H54 (cell line): ENCODE data around the gene MDM4.
"Not testable (repeated sequence)": the region's sequence is repeated elsewhere in the genome, so short reads cannot be mapped to it uniquely, and the experiment has no call there.

Source experiments
- DNase-seq: peaks from one replicate; pipeline ENCODE4 v3.0.0; 2011; ENCODE audit warnings: low spot score, mixed read lengths; ENCODE audit not compliant: insufficient read length
- FAIRE-seq: peaks from 3 replicates; lab custom pipeline; 2011; peaks lifted over from hg19 to GRCh38; lab: Jason Lieb, UNC
- POLR2A ChIP-seq: IDR thresholded peaks from 2 replicates; pipeline ENCODE4 v1.6.1; 2011; ENCODE audit warnings: low read depth, mild to moderate bottlenecking, low read length

MDM4 gene

GRCh38 chr1:204514828-204515227 is 1.4 kb upstream of the MDM4 start:
- DNase-seq (no peak), FAIRE-seq (no peak)
- TF ChIP-seq POLR2A, result no peak

- DNase-seq, FAIRE-seq: not testable (repeated sequence)
Measured at GRCh38 chr1:204517382-204517781, 1.2 kb downstream of the MDM4 start.

- DNase-seq, result peak; percentile 35
- FAIRE-seq, result no peak
- TF ChIP-seq POLR2A, result no peak
Measured at GRCh38 chr1:204520834-204521709, 4.9 kb downstream of the MDM4 start.

- not testable (repeated sequence) for FAIRE-seq
Measured at GRCh38 chr1:204521941-204522521, 5.8 kb downstream of the MDM4 start.

GRCh38 chr1:204523605-204524215 is 7.5 kb downstream of the MDM4 start:
- no peak for DNase-seq
- FAIRE-seq, result no peak
- no peak for TF ChIP-seq POLR2A

More at GRCh38 chr1:204521941-204522521, 5.8 kb downstream of the MDM4 start:
- not testable (repeated sequence) for DNase-seq

GRCh38 chr1:204524986-204525385 is 8.8 kb downstream of the MDM4 start:
- FAIRE-seq (no peak), DNase-seq (no peak)
- TF ChIP-seq POLR2A, result no peak

GRCh38 chr1:204528241-204528640 is 12.0 kb downstream of the MDM4 start:
- no peak for TF ChIP-seq POLR2A
- DNase-seq, result no peak
- no peak for FAIRE-seq

- FAIRE-seq, result no peak
- TF ChIP-seq POLR2A, result no peak
- DNase-seq, result no peak
Measured at GRCh38 chr1:204528677-204529076, 12.5 kb downstream of the MDM4 start.

- no peak for TF ChIP-seq POLR2A
- no peak for FAIRE-seq
- no peak for DNase-seq
Measured at GRCh38 chr1:204529371-204529895, 13.2 kb downstream of the MDM4 start.

GRCh38 chr1:204530932-204531331 is 14.7 kb downstream of the MDM4 start:
- no peak for FAIRE-seq
- no peak for DNase-seq

GRCh38 chr1:204532832-204533231 is 16.6 kb downstream of the MDM4 start:
- no peak for TF ChIP-seq POLR2A
- FAIRE-seq, result no peak
- DNase-seq, result no peak

More at GRCh38 chr1:204530932-204531331, 14.7 kb downstream of the MDM4 start:
- TF ChIP-seq POLR2A, result no peak

GRCh38 chr1:204541626-204542025 is 25.4 kb downstream of the MDM4 start:
- TF ChIP-seq POLR2A, result no peak
- no peak for DNase-seq
- no peak for FAIRE-seq

GRCh38 chr1:204544321-204544720 is 28.1 kb downstream of the MDM4 start:
- peak; percentile 89 for FAIRE-seq
- no peak for DNase-seq
- TF ChIP-seq POLR2A, result no peak

- no peak for TF ChIP-seq POLR2A
- DNase-seq (no peak), FAIRE-seq (no peak)
Measured at GRCh38 chr1:204545202-204545601, 29.0 kb downstream of the MDM4 start.
